Measurements from ENCODE around the gene DDX52.
"Not testable (repeated sequence)": the region's sequence is repeated elsewhere in the genome, so short reads cannot be mapped to it uniquely, and the experiment has no call there.

DDX52 gene

GRCh38 chr17:37643118-37643766 lies at the start of gene DDX52:
Gene DDX52, minus strand, starts transcription at chr17:37643446. Its CDS starts 26 bp downstream, at chr17:37643420.
- DNase-seq, result peak; percentile 81

GRCh38 chr17:37691807-37692206 lies 48.6 kb upstream of the DDX52 start:
- DNase-seq, result no peak

- no peak for DNase-seq
These were observed 46.1 kb upstream of the DDX52 start for GRCh38 chr17:37689317-37689716.

DNA sequence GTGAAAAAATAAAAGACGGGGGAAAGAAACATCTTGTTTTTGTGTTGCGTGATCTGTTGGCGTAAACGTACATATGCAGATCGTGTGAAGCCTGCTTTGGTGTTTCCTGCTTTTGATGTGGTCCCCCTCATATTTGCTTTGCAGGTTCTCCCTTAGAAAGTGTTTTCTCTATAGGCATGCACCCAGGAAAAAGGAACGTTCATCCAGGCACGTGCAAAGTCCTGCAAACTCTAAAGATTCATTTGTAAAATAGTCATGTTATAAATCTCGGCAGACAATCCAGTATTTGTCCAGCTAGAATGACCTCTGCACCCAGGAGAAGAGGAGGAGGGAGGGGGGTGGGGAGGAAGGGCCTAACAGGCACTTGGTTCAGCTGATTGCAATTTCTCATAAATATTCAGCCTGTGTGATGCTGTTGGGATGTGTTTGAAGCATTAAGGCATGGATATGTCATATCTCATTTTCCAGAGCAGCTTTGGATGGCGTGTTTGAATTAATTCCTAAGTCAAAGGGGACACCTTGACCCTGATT lies 40.3 kb upstream of the DDX52 start:
- no peak for DNase-seq

DNA sequence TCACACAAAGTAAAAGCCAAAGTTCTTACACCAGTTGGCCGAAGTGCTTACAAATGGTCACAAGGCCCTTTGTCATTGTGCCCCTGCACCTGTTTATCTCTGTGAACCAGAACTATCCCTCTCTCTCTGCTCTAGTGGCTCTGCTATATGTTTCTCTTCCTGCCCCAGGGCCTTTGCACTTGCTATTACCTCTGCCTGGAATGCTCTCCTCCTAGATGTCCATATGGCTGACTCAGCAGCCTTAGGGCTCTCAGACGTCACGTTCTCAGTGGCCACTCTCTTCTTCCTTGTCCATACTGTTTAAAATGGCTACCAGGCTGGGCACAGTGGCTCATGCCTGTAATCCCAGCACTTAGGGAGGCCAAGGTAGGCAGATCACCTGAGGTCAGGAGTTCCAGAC lies 38.8 kb upstream of the DDX52 start:
- DNase-seq, result no peak

- not testable (repeated sequence) for DNase-seq
These were observed 36.7 kb upstream of the DDX52 start for GRCh38 chr17:37679995-37680394.

GRCh38 chr17:37678036-37678435 lies 34.8 kb upstream of the DDX52 start:
- no peak for DNase-seq

DNA sequence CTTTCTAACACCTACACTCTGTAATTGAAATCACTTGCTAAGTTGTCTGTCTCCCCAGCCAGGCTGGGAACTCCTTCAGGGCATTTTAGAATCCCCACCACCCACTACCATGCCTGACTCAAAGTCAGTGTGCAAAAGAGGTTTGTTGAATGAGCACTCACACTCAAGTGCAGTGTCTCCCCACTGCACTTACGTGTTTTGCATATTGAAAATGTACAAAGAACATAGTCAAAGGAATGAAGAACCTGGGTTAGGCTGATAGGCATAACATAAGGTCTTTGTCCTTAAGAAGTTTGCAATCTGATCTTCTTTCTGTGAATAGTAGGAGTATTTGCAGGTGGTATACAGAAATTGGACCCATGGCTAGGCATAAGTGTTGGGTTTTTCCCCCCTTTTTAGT lies 33.8 kb upstream of the DDX52 start:
- DNase-seq, result no peak

GRCh38 chr17:37676115-37676925 lies 33.1 kb upstream of the DDX52 start:
- peak; percentile 43 for DNase-seq

GRCh38 chr17:37674511-37674910 lies 31.3 kb upstream of the DDX52 start:
- DNase-seq, result no peak

- no peak for DNase-seq
These were observed 30.1 kb upstream of the DDX52 start for GRCh38 chr17:37673386-37673785.

DNA sequence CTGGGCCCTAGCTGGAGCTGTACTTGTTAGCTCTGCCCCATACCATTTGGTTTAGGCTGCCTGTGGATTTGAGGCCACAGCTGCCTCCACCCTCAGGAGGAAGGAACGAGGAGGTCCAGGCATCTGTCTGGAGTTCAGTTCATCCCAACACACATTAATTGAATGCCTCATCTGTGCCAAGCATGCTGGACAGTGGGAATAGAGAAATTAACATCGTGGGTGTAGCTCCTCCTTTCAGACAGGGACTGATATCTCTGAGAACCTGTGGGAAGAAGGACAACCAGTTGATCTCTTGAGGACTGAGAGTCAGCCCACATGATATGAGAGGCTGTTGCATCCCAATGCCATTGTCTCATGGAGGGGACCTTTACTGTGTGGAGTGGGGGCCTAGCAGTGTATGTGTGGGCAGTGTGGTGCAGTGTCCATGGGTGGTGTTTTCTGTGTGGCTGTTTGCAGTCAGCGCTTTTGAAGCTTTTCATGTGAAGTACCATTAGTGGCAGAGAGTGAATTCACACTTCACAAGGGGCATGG lies 29.4 kb upstream of the DDX52 start:
- DNase-seq, result no peak

DNA sequence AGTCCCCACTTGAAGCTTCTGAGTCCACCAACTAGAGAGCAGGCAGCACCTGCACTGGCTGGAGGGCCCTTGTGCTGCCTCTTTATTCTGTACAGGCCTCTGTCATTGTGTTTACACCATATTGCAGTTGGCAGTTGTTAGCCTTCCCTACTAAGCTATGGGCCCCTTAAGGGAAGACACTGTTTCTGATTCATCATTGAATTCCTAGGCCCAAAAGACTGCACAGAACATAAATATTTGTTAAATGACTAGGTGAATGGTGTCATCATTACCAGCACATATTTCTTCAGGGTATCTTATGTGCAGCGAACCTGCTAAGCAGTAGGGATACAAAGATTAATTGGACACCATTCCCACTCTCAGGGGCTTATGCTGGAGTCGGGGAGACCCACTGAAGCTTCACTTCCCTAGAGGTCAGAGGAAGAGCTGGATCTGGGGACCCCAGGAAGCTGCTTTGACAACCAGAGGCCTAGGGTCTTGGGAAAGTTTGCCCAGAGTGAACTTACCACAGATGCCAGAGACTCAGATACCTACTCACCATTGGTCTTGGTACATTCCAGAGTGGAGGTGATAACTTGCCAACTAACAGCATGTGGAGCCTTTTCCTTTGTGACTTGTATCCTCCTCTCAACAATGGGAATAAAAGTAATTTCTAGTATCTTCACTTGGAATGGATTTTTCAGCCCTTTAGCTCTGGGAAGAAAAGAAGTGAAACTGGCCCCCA lies 28.7 kb upstream of the DDX52 start:
- peak; percentile 90 for DNase-seq

DNA sequence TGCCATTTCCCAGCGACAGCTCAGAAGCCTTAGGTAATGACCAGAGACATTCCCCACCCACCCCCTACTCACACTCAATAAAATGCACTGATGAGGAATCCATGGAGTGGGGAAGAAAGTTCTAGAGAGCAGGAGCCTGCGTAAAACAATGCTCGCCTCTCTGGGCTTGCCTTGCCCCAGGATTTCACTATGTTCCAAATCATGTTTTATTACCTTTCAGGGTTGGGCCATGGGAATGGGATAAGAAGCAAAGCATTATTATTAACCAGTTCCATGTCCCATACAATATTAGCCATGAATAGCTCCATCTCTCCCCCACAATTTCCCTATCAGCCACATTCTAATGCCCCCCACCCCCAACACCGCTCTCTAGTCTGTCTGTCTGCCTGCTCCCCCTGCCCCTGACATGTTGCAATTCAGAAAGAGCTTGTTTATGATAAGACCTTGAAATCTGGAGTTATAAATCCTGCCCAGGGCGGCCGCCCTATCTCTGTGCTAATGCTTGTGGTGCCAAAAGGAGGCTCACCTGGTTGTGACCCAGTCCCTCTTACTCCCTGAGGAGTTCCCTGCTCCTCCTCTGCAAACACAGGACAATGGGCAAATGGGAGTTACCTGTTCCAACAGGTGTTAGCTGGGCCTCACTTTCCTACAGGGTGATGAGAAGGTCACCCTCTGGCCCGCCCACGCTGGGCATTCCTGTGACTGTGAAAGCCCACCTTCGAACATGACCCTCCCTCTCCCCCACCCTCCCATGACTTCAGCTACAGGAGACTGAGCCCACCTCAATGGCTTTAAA lies 28.0 kb upstream of the DDX52 start:
- DNase-seq, result peak; percentile 7

GRCh38 chr17:37667039-37667438 lies 23.8 kb upstream of the DDX52 start:
- DNase-seq, result no peak

DNA sequence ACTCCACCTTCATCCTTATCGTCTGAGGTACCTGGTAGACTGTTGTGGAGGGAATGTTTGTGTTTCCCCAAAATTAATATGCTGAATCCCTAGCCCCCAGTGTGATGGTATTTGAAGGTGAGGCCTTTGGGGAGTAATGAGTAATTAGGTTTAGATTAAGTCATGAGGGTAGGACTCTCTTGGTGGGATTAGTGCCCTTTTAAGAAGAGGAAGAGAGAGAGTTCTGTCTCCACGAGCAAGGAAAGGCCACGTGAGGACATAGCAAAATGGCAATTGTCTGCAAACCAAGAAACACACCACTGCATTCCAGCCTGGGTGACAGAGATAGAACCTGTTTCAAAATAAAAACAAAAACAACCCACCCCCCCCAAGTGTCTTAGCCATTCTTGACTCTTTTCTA lies 21.0 kb upstream of the DDX52 start:
- no peak for DNase-seq

- DNase-seq, result no peak
These were observed 19.1 kb upstream of the DDX52 start for GRCh38 chr17:37662353-37662752.

GRCh38 chr17:37661400-37662014 lies 18.3 kb upstream of the DDX52 start:
- DNase-seq, result no peak

- DNase-seq, result no peak
These were observed 16.7 kb upstream of the DDX52 start for GRCh38 chr17:37659925-37660324.

DNA sequence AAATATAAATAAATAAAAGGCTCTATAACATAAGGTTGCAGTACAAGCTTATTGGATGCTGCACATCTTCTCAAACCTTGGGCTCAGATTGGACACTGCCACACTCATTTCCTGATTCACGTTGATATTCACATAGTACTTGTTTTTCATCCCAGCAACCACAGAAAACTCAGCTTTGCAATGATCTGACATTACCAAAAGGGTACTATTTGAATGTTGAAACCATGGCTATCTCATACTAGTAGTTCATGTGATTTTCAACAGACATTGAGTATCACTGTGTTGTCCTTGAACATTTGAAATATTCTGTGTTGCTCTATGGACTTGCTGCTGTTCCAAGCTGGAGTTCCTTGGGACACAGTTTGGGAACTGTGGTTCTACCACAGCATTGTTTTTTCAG lies 14.0 kb upstream of the DDX52 start:
- no peak for DNase-seq

DNA sequence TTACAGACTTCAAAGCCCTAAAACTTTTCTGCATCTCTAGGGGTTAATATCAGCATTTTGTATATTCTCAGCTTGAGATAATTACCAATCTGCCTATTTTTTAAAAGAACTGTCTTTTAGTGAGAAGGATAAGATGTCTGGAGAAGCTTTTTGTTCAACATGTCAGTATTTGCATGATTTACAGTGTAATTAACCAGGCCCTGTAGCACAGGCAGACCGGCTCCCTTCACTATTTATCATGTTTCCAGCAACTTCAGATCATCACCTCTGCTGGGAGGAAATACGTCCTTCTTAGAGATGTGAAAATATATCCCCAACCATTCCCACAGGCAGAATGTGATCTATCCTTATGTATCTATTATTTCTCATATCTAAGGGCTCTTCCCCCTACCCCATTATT lies 8.6 kb upstream of the DDX52 start:
- no peak for DNase-seq

DNA sequence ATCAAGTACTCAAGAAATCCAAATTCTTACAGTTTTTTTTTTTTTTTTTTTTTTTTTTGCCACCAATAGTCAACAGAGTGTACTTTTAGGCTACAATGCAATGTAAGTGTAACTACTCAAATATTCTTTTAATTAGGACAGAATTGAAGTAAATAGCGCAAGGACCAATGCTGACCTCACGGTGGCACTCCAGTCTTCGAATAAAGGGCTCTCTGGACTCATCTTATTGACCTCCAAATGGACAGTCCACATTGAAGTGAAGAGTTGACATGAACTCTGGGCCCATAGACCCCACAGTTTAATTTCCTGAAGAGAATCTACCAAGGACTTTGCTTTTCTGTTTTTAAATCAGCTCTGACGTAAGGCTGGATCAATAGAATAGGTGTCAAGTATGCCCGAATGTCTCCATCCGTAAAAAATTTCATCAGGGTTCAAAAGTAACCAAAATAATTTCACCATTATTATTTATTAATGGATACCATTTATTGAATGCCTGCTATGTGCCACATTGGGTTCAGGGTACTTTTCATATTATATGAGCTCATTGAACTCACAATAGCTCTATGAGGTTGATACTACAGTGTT lies 7.3 kb upstream of the DDX52 start:
- peak; percentile 35 for DNase-seq

Data from NCI-H226 (cell line).